ENCODE data around the gene CNTFR. TPM values are rescaled to one million over a fixed set of nuclear protein-coding genes. Genes with fewer than 3 reads are reported as not detected.

The CNTFR gene
- total RNA-seq, 1 donor from 2014 or later: 8.3 TPM

DNA sequence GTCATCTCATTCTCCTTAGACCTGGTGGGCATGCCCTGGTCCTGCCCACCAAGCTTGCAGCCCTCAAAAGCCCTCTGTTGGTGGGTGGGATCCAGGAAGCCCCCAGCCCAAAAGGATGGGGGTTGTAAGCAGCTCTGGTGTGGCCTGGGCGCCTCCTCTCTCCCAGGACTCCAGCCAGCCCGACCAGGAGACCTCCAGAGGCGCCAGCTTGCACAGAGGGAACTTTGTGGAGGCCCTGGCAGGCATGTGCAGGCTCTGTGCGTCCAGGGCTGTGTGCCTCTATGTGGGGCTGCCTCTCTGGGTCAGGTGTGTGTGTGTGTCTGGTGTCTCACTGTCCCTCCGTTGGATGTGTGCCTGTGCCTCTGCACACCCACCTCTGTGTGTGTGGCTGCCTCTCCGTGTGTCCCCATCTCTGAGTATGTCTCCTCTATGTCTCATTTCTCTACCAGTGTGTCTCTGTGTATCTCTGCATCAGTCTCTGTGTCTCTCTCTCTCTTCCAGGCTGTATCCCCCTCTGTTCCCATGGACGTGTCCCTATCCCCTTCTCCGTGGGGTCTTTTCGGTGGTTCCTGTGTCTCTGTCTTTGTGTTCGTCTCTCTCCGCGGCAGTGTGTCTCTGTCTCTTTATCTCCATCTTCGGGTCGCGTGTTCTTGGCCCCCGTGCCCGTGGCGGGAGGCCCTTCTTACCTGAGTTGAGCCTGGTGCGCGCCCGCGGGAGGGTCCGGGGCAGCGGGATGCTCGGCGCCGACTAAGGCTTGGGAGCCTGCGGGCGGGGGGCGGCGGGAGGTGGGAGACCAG lies 67.2 kb downstream of the CNTFR start:
- Histone ChIP-seq H3K4me1 (peaks cover 6% of the 10 kb centered on the region), H3K27me3 (no peaks in the 10 kb centered on the region), H3K4me3 (peak overlapping the region; percentile 39 to 57), H3K9me3 (no peaks in the 10 kb centered on the region), H3K27ac (no peak overlapping the region), H3K36me3 (no peaks in the 10 kb centered on the region)
- intact Hi-C loops (cut with DNase I): no loop called here
- DNase-seq (ENCODE audit: extremely low spot score in 2 of 2): no peak
- TF ChIP-seq POLR2AphosphoS5 (IDR thresholded peaks at IDR 0.05; ENCODE audit: insufficient read depth in 1 of 2, low read depth in 1 of 2) (no peak), POLR2A (IDR thresholded peaks at IDR 0.05) (no peak)
- TF ChIP-seq, protein P1, sequence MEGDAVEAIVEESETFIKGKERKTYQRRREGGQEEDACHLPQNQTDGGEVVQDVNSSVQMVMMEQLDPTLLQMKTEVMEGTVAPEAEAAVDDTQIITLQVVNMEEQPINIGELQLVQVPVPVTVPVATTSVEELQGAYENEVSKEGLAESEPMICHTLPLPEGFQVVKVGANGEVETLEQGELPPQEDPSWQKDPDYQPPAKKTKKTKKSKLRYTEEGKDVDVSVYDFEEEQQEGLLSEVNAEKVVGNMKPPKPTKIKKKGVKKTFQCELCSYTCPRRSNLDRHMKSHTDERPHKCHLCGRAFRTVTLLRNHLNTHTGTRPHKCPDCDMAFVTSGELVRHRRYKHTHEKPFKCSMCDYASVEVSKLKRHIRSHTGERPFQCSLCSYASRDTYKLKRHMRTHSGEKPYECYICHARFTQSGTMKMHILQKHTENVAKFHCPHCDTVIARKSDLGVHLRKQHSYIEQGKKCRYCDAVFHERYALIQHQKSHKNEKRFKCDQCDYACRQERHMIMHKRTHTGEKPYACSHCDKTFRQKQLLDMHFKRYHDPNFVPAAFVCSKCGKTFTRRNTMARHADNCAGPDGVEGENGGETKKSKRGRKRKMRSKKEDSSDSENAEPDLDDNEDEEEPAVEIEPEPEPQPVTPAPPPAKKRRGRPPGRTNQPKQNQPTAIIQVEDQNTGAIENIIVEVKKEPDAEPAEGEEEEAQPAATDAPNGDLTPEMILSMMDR (IDR thresholded peaks at IDR 0.05): no peak

DNA sequence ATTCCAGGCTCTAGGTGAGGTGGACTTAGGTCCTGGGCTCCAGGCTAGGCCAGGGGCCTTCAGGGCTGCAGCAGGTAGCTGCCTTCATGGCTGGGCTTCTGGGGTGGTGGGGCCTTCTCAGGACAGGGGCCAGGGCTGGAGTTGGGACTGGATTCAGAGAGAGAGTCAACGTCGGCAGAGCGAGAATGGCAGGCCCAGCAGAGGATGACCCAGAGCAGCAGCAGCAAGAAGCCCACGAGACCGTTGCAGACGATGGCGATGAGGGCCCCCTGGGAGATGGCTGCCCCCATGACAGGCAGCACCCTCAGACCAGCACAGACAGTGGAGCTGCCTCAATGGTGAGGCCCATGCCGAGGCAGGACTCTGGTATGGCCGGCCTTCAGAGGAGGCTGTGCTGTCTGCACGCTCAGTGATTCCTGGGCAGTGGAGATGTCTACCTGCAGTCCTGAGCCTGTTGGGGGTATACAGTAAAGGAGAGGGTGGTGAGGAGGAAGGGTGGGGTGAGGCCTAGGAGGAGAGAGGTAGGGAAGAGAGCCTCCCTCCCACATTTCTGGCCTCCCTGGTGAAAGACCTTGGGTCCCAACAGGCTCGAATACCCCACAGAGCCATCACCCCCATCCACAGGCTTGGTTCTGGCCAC lies 68.0 kb downstream of the CNTFR start:
- Histone ChIP-seq H3K4me1 (peaks cover 6% of the 10 kb centered on the region), H3K36me3 (no peaks in the 10 kb centered on the region), H3K27me3 (no peaks in the 10 kb centered on the region), H3K4me3 (no peak overlapping the region), H3K27ac (no peak overlapping the region), H3K9me3 (no peaks in the 10 kb centered on the region)
- intact Hi-C loops (cut with DNase I): no loop called here
- TF ChIP-seq, protein P1 (IDR thresholded peaks at IDR 0.05): no peak
- no peak for TF ChIP-seq POLR2AphosphoS5 (IDR thresholded peaks at IDR 0.05; ENCODE audit: insufficient read depth in 1 of 2, low read depth in 1 of 2)
- no peak for TF ChIP-seq POLR2A (IDR thresholded peaks at IDR 0.05)
- DNase-seq (ENCODE audit: extremely low spot score in 2 of 2): no peak

DNA sequence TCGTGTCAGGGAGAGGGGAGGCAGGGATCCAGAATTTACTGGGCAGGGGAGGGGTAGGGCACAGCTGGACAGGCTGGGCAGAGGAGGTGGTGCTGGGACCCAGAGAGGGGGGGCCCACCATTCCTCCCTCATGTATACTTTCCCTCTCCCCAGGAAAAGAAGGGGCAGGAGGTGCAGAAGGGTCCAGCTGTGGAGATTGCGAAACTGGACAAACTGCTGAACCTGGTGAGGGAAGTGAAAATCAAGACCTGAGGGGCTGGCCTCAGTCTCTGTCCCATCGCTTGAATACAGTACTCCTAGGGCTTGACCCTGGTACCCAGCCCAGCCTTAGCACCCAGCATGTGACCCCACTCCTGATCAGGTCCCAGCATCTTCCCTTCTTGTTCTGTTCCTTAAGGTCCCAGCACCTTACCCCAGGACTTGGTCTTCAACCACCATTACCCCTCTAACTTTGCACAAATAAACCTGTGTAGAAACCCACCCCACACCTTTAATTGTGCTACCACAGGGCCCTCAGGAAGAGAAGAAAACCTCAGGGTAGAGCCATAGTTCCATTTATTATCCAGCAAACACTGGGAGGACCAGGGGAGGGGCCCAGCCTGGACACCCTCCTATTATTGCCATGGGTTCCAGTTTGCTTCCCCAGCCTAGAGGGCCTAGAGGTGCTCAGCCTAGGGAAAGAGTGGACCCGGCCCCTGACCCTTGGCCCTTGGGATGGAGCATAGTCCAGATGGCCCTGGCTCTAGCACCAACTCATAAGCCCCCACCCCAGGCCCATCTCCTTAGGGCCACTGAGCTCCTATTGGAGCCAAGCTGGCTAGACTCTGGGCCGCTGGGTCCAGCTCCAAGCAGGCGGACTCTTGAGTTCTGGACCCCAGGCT lies 68.8 kb downstream of the CNTFR start:
- TF ChIP-seq POLR2AphosphoS5 (IDR thresholded peaks at IDR 0.05; ENCODE audit: insufficient read depth in 1 of 2, low read depth in 1 of 2) (no peak), POLR2A (IDR thresholded peaks at IDR 0.05) (no peak)
- TF ChIP-seq, protein P1 (IDR thresholded peaks at IDR 0.05): no peak
- intact Hi-C loops (cut with DNase I): no loop called here
- no peaks in the 10 kb centered on the region for H3K36me3 ChIP-seq
- no peaks in the 10 kb centered on the region for H3K27me3 ChIP-seq
- no peaks in the 10 kb centered on the region for H3K9me3 ChIP-seq
- no peak for DNase-seq (ENCODE audit: extremely low spot score in 2 of 2)
- H3K27ac ChIP-seq: no peak overlapping the region
- peaks cover 6% of the 10 kb centered on the region for H3K4me1 ChIP-seq
- no peak overlapping the region for H3K4me3 ChIP-seq

DNA sequence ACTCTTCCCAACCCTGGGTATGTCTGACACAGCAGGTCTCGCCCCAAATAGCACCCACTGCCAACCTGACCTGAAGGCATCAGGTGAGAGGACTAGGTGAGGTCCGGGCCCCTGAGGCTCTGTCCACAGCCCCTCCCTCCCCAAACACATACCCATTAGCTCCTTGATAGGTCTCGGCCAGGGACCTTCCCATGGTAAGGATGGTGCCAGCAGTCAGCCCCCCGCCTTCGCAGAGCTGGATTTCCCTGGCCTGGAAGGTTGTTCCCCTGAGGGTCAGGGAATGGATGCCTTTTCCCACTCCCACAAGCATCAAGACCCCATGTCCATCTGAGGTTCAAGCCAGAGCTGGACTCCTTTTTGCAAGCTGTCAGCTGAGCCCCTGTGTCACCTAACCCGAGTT lies 69.4 kb downstream of the CNTFR start:
- Histone ChIP-seq H3K9me3 (no peaks in the 10 kb centered on the region), H3K4me1 (peaks cover 6% of the 10 kb centered on the region), H3K4me3 (no peak overlapping the region), H3K27me3 (no peaks in the 10 kb centered on the region), H3K27ac (no peak overlapping the region), H3K36me3 (no peaks in the 10 kb centered on the region)
- DNase-seq (ENCODE audit: extremely low spot score in 2 of 2): no peak
- intact Hi-C loops (cut with DNase I): no loop called here
- TF ChIP-seq, protein P1 (IDR thresholded peaks at IDR 0.05): no peak
- TF ChIP-seq POLR2A (IDR thresholded peaks at IDR 0.05) (no peak), POLR2AphosphoS5 (IDR thresholded peaks at IDR 0.05; ENCODE audit: insufficient read depth in 1 of 2, low read depth in 1 of 2) (no peak)
